Activated T-helper 1 cell treated with anti-CD3 and anti-CD28 coated beads, Interleukin-12 subunit alpha, Interleukin-12 subunit beta, Interleukin-2, Interleukin-4 antibody, amounts not matched to agents 30 ng/mL and 10 ng/mL and 1 ng/mL, durations not matched to agents 14 hours and 24 hours and 36 hours (primary cell): Measurements from ENCODE around the gene TERB2. TPM values are rescaled to one million over a fixed set of nuclear protein-coding genes. Genes with fewer than 3 reads are reported as not detected.
"Not testable (repeated sequence)": the region's sequence is repeated elsewhere in the genome, so short reads cannot be mapped to it uniquely, and the experiment has no call there.

Source experiments
- DNase-seq: peaks from one replicate; pipeline ENCODE4 v3.0.0; 2021; ENCODE audit warnings: low spot score
- H3K27ac Mint-ChIP-seq: one replicate; pipeline ENCODE4 v1.8.0; 2021; ENCODE audit warnings: mild to moderate bottlenecking, mixed read lengths
- H3K27me3 Mint-ChIP-seq: one replicate; pipeline ENCODE4 v1.8.0; 2022; ENCODE audit warnings: mild to moderate bottlenecking, moderate library complexity, mixed read lengths; ENCODE audit not compliant: insufficient read depth
- H3K36me3 Mint-ChIP-seq: one replicate; pipeline ENCODE4 v1.8.0; 2021; ENCODE audit warnings: low read depth, mixed read lengths
- H3K4me1 Mint-ChIP-seq: one replicate; pipeline ENCODE4 v1.8.0; 2021; ENCODE audit warnings: low read depth, mixed read lengths
- H3K4me3 Mint-ChIP-seq: one replicate; pipeline ENCODE4 v1.8.0; 2021; ENCODE audit warnings: mild to moderate bottlenecking, moderate library complexity, mixed read lengths
- H3K9me3 Mint-ChIP-seq: one replicate; pipeline ENCODE4 v1.8.0; 2021; ENCODE audit warnings: mixed read lengths
- intact Hi-C: fragments of 100-400 bp; cut with micrococcal nuclease; formaldehyde crosslinking; loops from one replicate; pipeline ENCODE4 v1.15.1; 2024
- total RNA-seq: library from RNA; stranded (reverse); gene quantifications from 2 replicates; pipeline ENCODE4 v1.2.3, GENCODE V29; 2022

Gene TERB2
- total RNA-seq, result not detected in 2 replicates

- intact Hi-C loops, result no loop called here
- Mint-ChIP-seq H3K36me3 (no peaks in the 10 kb centered on the region), H3K9me3 (no peaks in the 10 kb centered on the region), H3K4me3 (no peak within 1 kb of the TSS), H3K4me1 (no peaks in the 10 kb centered on the region), H3K27me3 (peaks cover 2% of the 10 kb centered on the region), H3K27ac (no peak within 1 kb of the TSS)
- DNase-seq, result no peak
These were observed at the start of gene TERB2 for GRCh38 chr15:44956388-44956787. Gene TERB2, plus strand, starts transcription at chr15:44956687. Its CDS starts 32 bp downstream, at chr15:44956719.

GRCh38 chr15:44909423-44909822 is 47.1 kb upstream of the TERB2 start:
- intact Hi-C loops, result no loop called here
- H3K27ac Mint-ChIP-seq, result no peak overlapping the region
- H3K4me3 Mint-ChIP-seq, result no peak overlapping the region
- H3K9me3 Mint-ChIP-seq, result peaks cover 6% of the 10 kb centered on the region
- DNase-seq, result no peak
- H3K4me1 Mint-ChIP-seq, result peaks cover 5% of the 10 kb centered on the region
- no peaks in the 10 kb centered on the region for H3K36me3 Mint-ChIP-seq
- no peaks in the 10 kb centered on the region for H3K27me3 Mint-ChIP-seq

- H3K27me3 Mint-ChIP-seq, result no peaks in the 10 kb centered on the region
- no peak for DNase-seq
- H3K4me3 Mint-ChIP-seq, result no peak overlapping the region
- intact Hi-C loops, result loop anchor here (2.0 kb wide), 1 partner anchor 28 kb away; no protein-coding TSS in a partner anchor
- no peaks in the 10 kb centered on the region for H3K4me1 Mint-ChIP-seq
- no peaks in the 10 kb centered on the region for H3K36me3 Mint-ChIP-seq
- peak overlapping the region; percentile 63 for H3K27ac Mint-ChIP-seq
- H3K9me3 Mint-ChIP-seq, result peaks cover 6% of the 10 kb centered on the region
These were observed 45.4 kb upstream of the TERB2 start for GRCh38 chr15:44910981-44911625.

- DNase-seq, H3K27me3 Mint-ChIP-seq, H3K36me3 Mint-ChIP-seq, intact Hi-C loops, H3K27ac Mint-ChIP-seq, H3K9me3 Mint-ChIP-seq, H3K4me1 Mint-ChIP-seq, H3K4me3 Mint-ChIP-seq: not testable (repeated sequence)
These were observed 44.3 kb upstream of the TERB2 start for GRCh38 chr15:44912186-44912585.

- intact Hi-C loops, H3K27me3 Mint-ChIP-seq, H3K36me3 Mint-ChIP-seq, DNase-seq, H3K27ac Mint-ChIP-seq, H3K4me3 Mint-ChIP-seq, H3K9me3 Mint-ChIP-seq, H3K4me1 Mint-ChIP-seq: not testable (repeated sequence)
These were observed 43.5 kb upstream of the TERB2 start for GRCh38 chr15:44912974-44913448.

GRCh38 chr15:44918136-44918535 is 38.4 kb upstream of the TERB2 start:
- no peaks in the 10 kb centered on the region for H3K36me3 Mint-ChIP-seq
- H3K4me3 Mint-ChIP-seq, result no peak overlapping the region
- H3K4me1 Mint-ChIP-seq, result no peaks in the 10 kb centered on the region
- peaks cover 1% of the 10 kb centered on the region for H3K27me3 Mint-ChIP-seq
- intact Hi-C loops, result no loop called here
- H3K9me3 Mint-ChIP-seq, result no peaks in the 10 kb centered on the region
- no peak overlapping the region for H3K27ac Mint-ChIP-seq
- no peak for DNase-seq

- not testable (repeated sequence) for DNase-seq, H3K9me3 Mint-ChIP-seq, H3K4me1 Mint-ChIP-seq, H3K36me3 Mint-ChIP-seq, H3K4me3 Mint-ChIP-seq, H3K27ac Mint-ChIP-seq
- intact Hi-C loops, result loop anchor here (10.0 kb wide), 1 partner anchor 334 kb away; no protein-coding TSS in a partner anchor
- H3K27me3 Mint-ChIP-seq, result peaks cover 12% of the 10 kb centered on the region
These were observed 27.8 kb upstream of the TERB2 start for GRCh38 chr15:44928658-44929057.

GRCh38 chr15:44930283-44930682 is 26.2 kb upstream of the TERB2 start:
- H3K4me3 Mint-ChIP-seq, H3K27me3 Mint-ChIP-seq, H3K4me1 Mint-ChIP-seq, H3K9me3 Mint-ChIP-seq, DNase-seq, H3K36me3 Mint-ChIP-seq, H3K27ac Mint-ChIP-seq, intact Hi-C loops: not testable (repeated sequence)

GRCh38 chr15:44958302-44958701 is 1.8 kb downstream of the TERB2 start:
- H3K4me3 Mint-ChIP-seq, H3K27ac Mint-ChIP-seq, H3K27me3 Mint-ChIP-seq, H3K9me3 Mint-ChIP-seq, H3K36me3 Mint-ChIP-seq, DNase-seq, intact Hi-C loops, H3K4me1 Mint-ChIP-seq: not testable (repeated sequence)

- Mint-ChIP-seq H3K4me1 (no peaks in the 10 kb centered on the region), H3K9me3 (no peaks in the 10 kb centered on the region), H3K4me3 (no peak overlapping the region), H3K27me3 (peaks cover 6% of the 10 kb centered on the region), H3K27ac (no peak overlapping the region), H3K36me3 (no peaks in the 10 kb centered on the region)
- intact Hi-C loops, result loop anchor here (1.0 kb wide), 1 partner anchor 69 kb away; no protein-coding TSS in a partner anchor
- no peak for DNase-seq
These were observed 12.0 kb downstream of the TERB2 start for GRCh38 chr15:44968475-44968874.

- Mint-ChIP-seq H3K9me3 (no peaks in the 10 kb centered on the region), H3K4me3 (no peak overlapping the region), H3K27me3 (peaks cover 7% of the 10 kb centered on the region), H3K36me3 (no peaks in the 10 kb centered on the region), H3K27ac (no peak overlapping the region), H3K4me1 (no peaks in the 10 kb centered on the region)
- no peak for DNase-seq
- intact Hi-C loops, result no loop called here
These were observed 14.5 kb downstream of the TERB2 start for GRCh38 chr15:44971036-44971435.

GRCh38 chr15:44976183-44976582 is 19.7 kb downstream of the TERB2 start:
- H3K27me3 Mint-ChIP-seq, result peaks cover 16% of the 10 kb centered on the region
- H3K4me3 Mint-ChIP-seq, H3K4me1 Mint-ChIP-seq, intact Hi-C loops, H3K9me3 Mint-ChIP-seq, H3K36me3 Mint-ChIP-seq, H3K27ac Mint-ChIP-seq, DNase-seq: not testable (repeated sequence)

GRCh38 chr15:44977781-44978180 is 21.3 kb downstream of the TERB2 start:
- H3K4me3 Mint-ChIP-seq, DNase-seq, H3K36me3 Mint-ChIP-seq, H3K9me3 Mint-ChIP-seq, H3K27ac Mint-ChIP-seq, H3K4me1 Mint-ChIP-seq, intact Hi-C loops: not testable (repeated sequence)
- H3K27me3 Mint-ChIP-seq, result peaks cover 18% of the 10 kb centered on the region
